Liver (tissue), 9 donors: ENCODE results near the gene GPN1. TPM values are rescaled to one million over a fixed set of nuclear protein-coding genes. Genes with fewer than 3 reads are reported as not detected.

Source experiments
- DNase-seq: peaks from one replicate; pipeline ENCODE4 v3.0.0-alpha.2; 2017; ENCODE audit warnings: low spot score
- H3K27ac ChIP-seq, 2 donors: one replicate each; pipeline ENCODE4 v1.7.0; 2013; ENCODE audit warnings: inconsistent platforms in 2 of 2, low read length in 2 of 2, control low read depth in 1 of 2, low read depth in 1 of 2, mild to moderate bottlenecking in 1 of 2
- H3K27me3 ChIP-seq, 4 donors: one replicate each; pipeline versions ENCODE4 v1.6.1 to v1.7.0; 2013; ENCODE audit warnings: low read length in 3 of 4, inconsistent platforms in 1 of 4, mild to moderate bottlenecking in 1 of 4, moderate library complexity in 1 of 4; ENCODE audit not compliant: control insufficient read depth in 4 of 4, insufficient read depth in 4 of 4
- H3K36me3 ChIP-seq, 4 donors: one replicate each; pipeline versions ENCODE4 v1.6.1 to v1.7.0; 2013; ENCODE audit warnings: low read length in 3 of 4, mild to moderate bottlenecking in 3 of 4, low read depth in 1 of 4, moderate library complexity in 1 of 4; ENCODE audit not compliant: control insufficient read depth in 4 of 4, insufficient read depth in 3 of 4
- H3K4me1 ChIP-seq, 4 donors: one replicate each; pipeline versions ENCODE4 v1.6.1 to v1.7.0; 2013; ENCODE audit warnings: low read length in 3 of 4, mild to moderate bottlenecking in 3 of 4, moderate library complexity in 1 of 4; ENCODE audit not compliant: control insufficient read depth in 4 of 4, insufficient read depth in 4 of 4
- H3K4me3 ChIP-seq, 3 donors: one replicate each; pipeline versions ENCODE4 v1.6.1 to v1.7.0; 2013; ENCODE audit warnings: low read length in 3 of 3, control low read depth in 1 of 3, low read depth in 1 of 3, mild to moderate bottlenecking in 1 of 3
- H3K9ac ChIP-seq, 2 donors: one replicate each; pipeline ENCODE4 v1.7.0; 2013; ENCODE audit warnings: low read length in 2 of 2, mild to moderate bottlenecking in 2 of 2, moderate library complexity in 2 of 2, control low read depth in 1 of 2, low read depth in 1 of 2
- H3K9me3 ChIP-seq, 4 donors: one replicate each; pipeline versions ENCODE4 v1.6.1 to v1.7.0; 2013; ENCODE audit warnings: low read length in 3 of 4; ENCODE audit not compliant: control insufficient read depth in 4 of 4
- FOXA2 ChIP-seq: IDR thresholded peaks from 2 replicates; pipeline ENCODE4 v1.6.1; 2016; ENCODE audit warnings: antibody characterized with exemption
- HNF4A ChIP-seq, 2 donors: conservative IDR thresholded peaks; 2 replicates each; pipeline ENCODE4 v1.6.1; 2016; ENCODE audit warnings: antibody characterized with exemption in 2 of 2, mild to moderate bottlenecking in 2 of 2
- HNF4G ChIP-seq: IDR thresholded peaks from 2 replicates; pipeline ENCODE4 v1.6.1; 2016; ENCODE audit warnings: antibody characterized with exemption
- NR2F2 ChIP-seq: IDR thresholded peaks from 2 replicates; pipeline ENCODE4 v1.6.1; 2016; ENCODE audit warnings: antibody characterized with exemption
- ZBTB33 ChIP-seq: IDR thresholded peaks from 2 replicates; pipeline ENCODE4 v1.6.1; 2016; ENCODE audit warnings: antibody characterized with exemption
- WGBS: extraction: QIAGEN DNeasy Blood & Tissue Kit; methylation state at CpG from one replicate; pipeline ENCODE4 v1.1.7; 2013; 5-methylcytosine and 5-hydroxymethylcytosine counted together
- polyA plus RNA-seq, 2 donors: library from polyadenylated mRNA; stranded (reverse) in 1 of 2; unstranded in 1 of 2; fragments of 200-250 nt in 1 of 2; fragments of >200 nt in 1 of 2; fragmentation: Nextera tagmentation in 1 of 2; extraction: Ambion mirVana in 1 of 2; gene quantifications; one replicate each; pipeline versions ENCODE4 v1.2.1 to v1.2.3, GENCODE V29; 2013 to 2015
- total RNA-seq, 2 donors: library from RNA; depleted of rRNA; stranded (reverse); fragments of >200 nt; gene quantifications; one replicate each; pipeline ENCODE4 v1.2.3, GENCODE V29; 2014
- TF ChIP-seq, protein P1 (sequence below): IDR thresholded peaks from 2 replicates; pipeline ENCODE4 v1.6.1; 2016; ENCODE audit warnings: antibody characterized with exemption
- TF ChIP-seq, protein P2 (sequence below): IDR thresholded peaks from 2 replicates; pipeline ENCODE4 v1.6.1; 2016; ENCODE audit warnings: antibody characterized with exemption, mild to moderate bottlenecking
- donor health status: healthy.
- donor health status: healthy.
- donor health status: healthy.
- donor health status: healthy.
- donor health status: healthy.

The GPN1 gene
- total and polyA plus RNA-seq, 4 donors: 10.7 to 17.2 (median 12.4) TPM

- H3K9ac ChIP-seq: no peak overlapping the region
- no peak overlapping the region for H3K4me3 ChIP-seq
- H3K4me1 ChIP-seq: peaks cover 0 to 17% (median 9%) of the 10 kb centered on the region in 4 donors
- H3K27me3 ChIP-seq: no peaks in the 10 kb centered on the region
- H3K27ac ChIP-seq: no peak overlapping the region
- H3K9me3 ChIP-seq: no peaks in the 10 kb centered on the region
- no peak for DNase-seq
- TF ChIP-seq NR2F2 (no peak), HNF4A (conservative IDR thresholded peaks at IDR 0.05) (peak; percentile 54 to 61), FOXA2 (no peak), HNF4G (no peak), ZBTB33 (no peak)
- TF ChIP-seq, protein P1, sequence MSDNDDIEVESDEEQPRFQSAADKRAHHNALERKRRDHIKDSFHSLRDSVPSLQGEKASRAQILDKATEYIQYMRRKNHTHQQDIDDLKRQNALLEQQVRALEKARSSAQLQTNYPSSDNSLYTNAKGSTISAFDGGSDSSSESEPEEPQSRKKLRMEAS: no peak
- WGBS: 78% methylated on average over 7 of the region's 7 CpGs
- H3K36me3 ChIP-seq: peaks cover 18 to 71% (median 45%) of the 10 kb centered on the region in 4 donors
Measured at GRCh38 chr2:27655155-27655951, 26.5 kb downstream of the GPN1 start.

DNA sequence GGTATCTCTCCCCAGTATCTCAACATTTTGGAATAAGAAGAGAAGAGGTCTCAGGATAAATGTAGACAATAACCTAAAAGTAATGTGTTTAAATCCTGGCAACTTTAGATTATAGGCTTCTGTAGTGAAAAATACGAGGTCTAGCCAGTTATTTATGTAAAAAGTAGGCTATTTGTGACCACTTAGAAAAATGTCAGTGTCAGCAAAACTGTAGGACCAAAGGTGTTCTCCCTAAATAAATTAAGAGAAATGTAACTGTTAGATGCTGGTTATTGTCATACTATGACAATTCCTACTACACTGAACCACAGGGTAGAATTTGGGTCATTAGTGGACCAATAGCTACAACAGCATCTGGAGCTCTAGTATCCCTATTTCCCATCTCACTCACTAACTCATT is 32.5 kb downstream of the GPN1 start:
- Histone ChIP-seq H3K4me3 (no peak overlapping the region), H3K27me3 (no peaks in the 10 kb centered on the region), H3K4me1 (peaks cover 9 to 31% (median 29%) of the 10 kb centered on the region in 4 donors)

More for the DNA sequence above, 32.5 kb downstream of the GPN1 start:
- H3K9me3 ChIP-seq: no peaks in the 10 kb centered on the region
- H3K36me3 ChIP-seq: peaks cover 14 to 31% (median 26%) of the 10 kb centered on the region in 4 donors
- H3K27ac ChIP-seq: no peak overlapping the region
- TF ChIP-seq, protein P2, sequence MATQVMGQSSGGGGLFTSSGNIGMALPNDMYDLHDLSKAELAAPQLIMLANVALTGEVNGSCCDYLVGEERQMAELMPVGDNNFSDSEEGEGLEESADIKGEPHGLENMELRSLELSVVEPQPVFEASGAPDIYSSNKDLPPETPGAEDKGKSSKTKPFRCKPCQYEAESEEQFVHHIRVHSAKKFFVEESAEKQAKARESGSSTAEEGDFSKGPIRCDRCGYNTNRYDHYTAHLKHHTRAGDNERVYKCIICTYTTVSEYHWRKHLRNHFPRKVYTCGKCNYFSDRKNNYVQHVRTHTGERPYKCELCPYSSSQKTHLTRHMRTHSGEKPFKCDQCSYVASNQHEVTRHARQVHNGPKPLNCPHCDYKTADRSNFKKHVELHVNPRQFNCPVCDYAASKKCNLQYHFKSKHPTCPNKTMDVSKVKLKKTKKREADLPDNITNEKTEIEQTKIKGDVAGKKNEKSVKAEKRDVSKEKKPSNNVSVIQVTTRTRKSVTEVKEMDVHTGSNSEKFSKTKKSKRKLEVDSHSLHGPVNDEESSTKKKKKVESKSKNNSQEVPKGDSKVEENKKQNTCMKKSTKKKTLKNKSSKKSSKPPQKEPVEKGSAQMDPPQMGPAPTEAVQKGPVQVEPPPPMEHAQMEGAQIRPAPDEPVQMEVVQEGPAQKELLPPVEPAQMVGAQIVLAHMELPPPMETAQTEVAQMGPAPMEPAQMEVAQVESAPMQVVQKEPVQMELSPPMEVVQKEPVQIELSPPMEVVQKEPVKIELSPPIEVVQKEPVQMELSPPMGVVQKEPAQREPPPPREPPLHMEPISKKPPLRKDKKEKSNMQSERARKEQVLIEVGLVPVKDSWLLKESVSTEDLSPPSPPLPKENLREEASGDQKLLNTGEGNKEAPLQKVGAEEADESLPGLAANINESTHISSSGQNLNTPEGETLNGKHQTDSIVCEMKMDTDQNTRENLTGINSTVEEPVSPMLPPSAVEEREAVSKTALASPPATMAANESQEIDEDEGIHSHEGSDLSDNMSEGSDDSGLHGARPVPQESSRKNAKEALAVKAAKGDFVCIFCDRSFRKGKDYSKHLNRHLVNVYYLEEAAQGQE: no peak
- WGBS: 89% methylated on average over 1 of the region's 1 CpG
- DNase-seq: no peak
- H3K9ac ChIP-seq: no peak overlapping the region
